ENCODE measurements around the gene ARHGAP9.

GRCh38 chr12:57515408-57515933 lies 35.8 kb upstream of the ARHGAP9 start:
- TF ChIP-seq CTCF (IDR thresholded peaks at IDR 0.05) (no peak), NR3C1 (CRISPR knock-in tag; conservative IDR thresholded peaks at IDR 0.05; ENCODE audit: low read depth) (no peak), JUN (CRISPR knock-in tag; IDR thresholded peaks at IDR 0.05) (no peak), ZNF121 (CRISPR knock-in tag; IDR thresholded peaks at IDR 0.05) (no peak), ZBTB21 (CRISPR knock-in tag; IDR thresholded peaks at IDR 0.05; ENCODE audit: borderline replicate concordance) (no peak), NR1H2 (CRISPR knock-in tag; IDR thresholded peaks at IDR 0.05) (no peak), ATF6 (CRISPR knock-in tag; IDR thresholded peaks at IDR 0.05) (no peak), CBFB (CRISPR knock-in tag; IDR thresholded peaks at IDR 0.05; ENCODE audit: low read depth) (no peak)
- TF ChIP-seq, protein P1, sequence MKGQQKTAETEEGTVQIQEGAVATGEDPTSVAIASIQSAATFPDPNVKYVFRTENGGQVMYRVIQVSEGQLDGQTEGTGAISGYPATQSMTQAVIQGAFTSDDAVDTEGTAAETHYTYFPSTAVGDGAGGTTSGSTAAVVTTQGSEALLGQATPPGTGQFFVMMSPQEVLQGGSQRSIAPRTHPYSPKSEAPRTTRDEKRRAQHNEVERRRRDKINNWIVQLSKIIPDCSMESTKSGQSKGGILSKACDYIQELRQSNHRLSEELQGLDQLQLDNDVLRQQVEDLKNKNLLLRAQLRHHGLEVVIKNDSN (CRISPR knock-in tag; IDR thresholded peaks at IDR 0.05): no peak
- TF ChIP-seq, protein P2, sequence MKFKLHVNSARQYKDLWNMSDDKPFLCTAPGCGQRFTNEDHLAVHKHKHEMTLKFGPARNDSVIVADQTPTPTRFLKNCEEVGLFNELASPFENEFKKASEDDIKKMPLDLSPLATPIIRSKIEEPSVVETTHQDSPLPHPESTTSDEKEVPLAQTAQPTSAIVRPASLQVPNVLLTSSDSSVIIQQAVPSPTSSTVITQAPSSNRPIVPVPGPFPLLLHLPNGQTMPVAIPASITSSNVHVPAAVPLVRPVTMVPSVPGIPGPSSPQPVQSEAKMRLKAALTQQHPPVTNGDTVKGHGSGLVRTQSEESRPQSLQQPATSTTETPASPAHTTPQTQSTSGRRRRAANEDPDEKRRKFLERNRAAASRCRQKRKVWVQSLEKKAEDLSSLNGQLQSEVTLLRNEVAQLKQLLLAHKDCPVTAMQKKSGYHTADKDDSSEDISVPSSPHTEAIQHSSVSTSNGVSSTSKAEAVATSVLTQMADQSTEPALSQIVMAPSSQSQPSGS (CRISPR knock-in tag; IDR thresholded peaks at IDR 0.05; ENCODE audit: borderline replicate concordance, low read depth): no peak
- TF ChIP-seq, protein P3, sequence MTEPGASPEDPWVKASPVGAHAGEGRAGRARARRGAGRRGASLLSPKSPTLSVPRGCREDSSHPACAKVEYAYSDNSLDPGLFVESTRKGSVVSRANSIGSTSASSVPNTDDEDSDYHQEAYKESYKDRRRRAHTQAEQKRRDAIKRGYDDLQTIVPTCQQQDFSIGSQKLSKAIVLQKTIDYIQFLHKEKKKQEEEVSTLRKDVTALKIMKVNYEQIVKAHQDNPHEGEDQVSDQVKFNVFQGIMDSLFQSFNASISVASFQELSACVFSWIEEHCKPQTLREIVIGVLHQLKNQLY (CRISPR knock-in tag; IDR thresholded peaks at IDR 0.05): no peak
- TF ChIP-seq, protein P4, sequence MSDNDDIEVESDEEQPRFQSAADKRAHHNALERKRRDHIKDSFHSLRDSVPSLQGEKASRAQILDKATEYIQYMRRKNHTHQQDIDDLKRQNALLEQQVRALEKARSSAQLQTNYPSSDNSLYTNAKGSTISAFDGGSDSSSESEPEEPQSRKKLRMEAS (CRISPR knock-in tag; IDR thresholded peaks at IDR 0.05): no peak
- TF ChIP-seq, protein P5, sequence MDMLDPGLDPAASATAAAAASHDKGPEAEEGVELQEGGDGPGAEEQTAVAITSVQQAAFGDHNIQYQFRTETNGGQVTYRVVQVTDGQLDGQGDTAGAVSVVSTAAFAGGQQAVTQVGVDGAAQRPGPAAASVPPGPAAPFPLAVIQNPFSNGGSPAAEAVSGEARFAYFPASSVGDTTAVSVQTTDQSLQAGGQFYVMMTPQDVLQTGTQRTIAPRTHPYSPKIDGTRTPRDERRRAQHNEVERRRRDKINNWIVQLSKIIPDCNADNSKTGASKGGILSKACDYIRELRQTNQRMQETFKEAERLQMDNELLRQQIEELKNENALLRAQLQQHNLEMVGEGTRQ (CRISPR knock-in tag; IDR thresholded peaks at IDR 0.05): no peak
